K562 (cell line): ENCODE results near the gene CUL1. TPM values are rescaled to one million over a fixed set of nuclear protein-coding genes. Genes with fewer than 3 reads are reported as not detected.
A peak's percentile ranks its signal among the peaks of the same experiment; 100 is the strongest.

ENCODE experiments used
- ATAC-seq: fragments of 200-7000 bp; cut with Tn5 transposase; 3 replicates; pipeline ENCODE4 v1.9.1; 2020; ENCODE audit warnings: moderate library complexity
- BruUV-seq: library from RNA; stranded (reverse); fragments of 400-500 nt; replicated peaks from 2 replicates; lab custom pipeline; 2021; lab: Mats Ljungman, UMichigan
- CTCF ChIA-PET: fragments of 300-600 bp; formaldehyde crosslinking; extraction: SDS; loops from one replicate; lab custom pipeline; 2021; ENCODE audit warnings: low intra/inter-chr PET ratio; lab: Yijun Ruan, JAX
- POLR2A ChIA-PET: fragments of 300-600, 350-650 bp; sonication (Branson Sonifier 250); formaldehyde crosslinking; extraction: SDS; loops from one replicate; lab custom pipeline; 2021; ENCODE audit warnings: antibody characterized with exemption, inconsistent platforms; lab: Yijun Ruan, JAX
- DNase-seq, 4 experiments: peaks; one replicate each; pipeline versions ENCODE4 v3.0.0 to v3.0.0-alpha.2; 2011 to 2018; ENCODE audit warnings: low spot score in 3 of 4, mixed read lengths in 3 of 4; ENCODE audit errors: extremely low read depth in 1 of 4
- FAIRE-seq: peaks from 2 replicates; lab custom pipeline; 2011; peaks lifted over from hg19 to GRCh38; lab: Jason Lieb, UNC
- H2AFZ ChIP-seq: 2 replicates; pipeline ENCODE4 v1.6.0; 2011; ENCODE audit warnings: low read depth, low read length, control low read depth, inconsistent platforms
- H3K27ac ChIP-seq: fragments of 200-600 bp; 3 replicates; pipeline ENCODE4 v1.8.0; 2011; ENCODE audit warnings: low read depth, mild to moderate bottlenecking, control low read depth, inconsistent platforms, low read length, moderate library complexity, mixed read lengths; ENCODE audit errors: extremely low read depth
- H3K27me3 ChIP-seq, 2 experiments: fragments of 300-600 bp in 1 of 2; 2 replicates in 1 of 2; 3 replicates in 1 of 2; pipeline versions ENCODE4 v1.6.0 to v1.8.0; 2011; ENCODE audit warnings: inconsistent platforms in 2 of 2, low read length in 2 of 2, mild to moderate bottlenecking in 1 of 2, mixed read lengths in 1 of 2, moderate library complexity in 1 of 2; ENCODE audit not compliant: control insufficient read depth in 2 of 2, insufficient read depth in 2 of 2
- H3K36me3 ChIP-seq: fragments of 300-600 bp; 3 replicates; pipeline ENCODE4 v1.8.0; 2011; ENCODE audit warnings: mild to moderate bottlenecking, low read length, inconsistent platforms; ENCODE audit not compliant: control insufficient read depth, insufficient read depth
- H3K4me1 ChIP-seq, 2 experiments: fragments of 200-600 bp in 1 of 2; replicated peaks in 1 of 2; 2 replicates in 1 of 2; 3 replicates in 1 of 2; pipeline versions ENCODE4 v1.5.1 to v1.8.0; 2011; ENCODE audit warnings: inconsistent platforms in 2 of 2, low read length in 2 of 2, mild to moderate bottlenecking in 1 of 2, mixed read lengths in 1 of 2, moderate library complexity in 1 of 2; ENCODE audit not compliant: control insufficient read depth in 2 of 2, insufficient read depth in 2 of 2
- H3K4me2 ChIP-seq: 2 replicates; pipeline ENCODE4 v1.6.1; 2011; ENCODE audit warnings: low read length, control low read depth, inconsistent platforms, mixed read lengths; ENCODE audit not compliant: insufficient read depth
- H3K4me3 ChIP-seq: fragments of 200-600 bp; sonication (generic), shearing (Covaris generic); 2 replicates; pipeline ENCODE4 v1.5.1; 2016; ENCODE audit warnings: control low read depth, inconsistent platforms
- H3K79me2 ChIP-seq: fragments of 200-600 bp; 3 replicates; pipeline ENCODE4 v1.8.0; 2011; ENCODE audit warnings: low read length, inconsistent platforms; ENCODE audit not compliant: control insufficient read depth, insufficient read depth
- H3K9ac ChIP-seq, 2 experiments: 2 replicates each; pipeline versions ENCODE4 v1.6.0 to v1.6.1; 2011; ENCODE audit warnings: low read depth in 2 of 2, low read length in 2 of 2, control low read depth in 1 of 2, inconsistent platforms in 1 of 2, mild to moderate bottlenecking in 1 of 2, mixed read lengths in 1 of 2; ENCODE audit not compliant: insufficient read depth in 1 of 2
- H3K9me1 ChIP-seq: one replicate; pipeline ENCODE4 v1.6.0; 2011; ENCODE audit warnings: inconsistent platforms, mild to moderate bottlenecking, low read length, moderate library complexity; ENCODE audit not compliant: control insufficient read depth, insufficient read depth
- H3K9me3 ChIP-seq: replicated peaks from 2 replicates; pipeline ENCODE4 v1.5.1; 2011; ENCODE audit warnings: low read depth, low read length, inconsistent platforms; ENCODE audit not compliant: control insufficient read depth, insufficient read depth
- H4K20me1 ChIP-seq: replicated peaks from 2 replicates; pipeline ENCODE4 v1.6.1; 2011; ENCODE audit warnings: low read length, inconsistent platforms, mixed read lengths; ENCODE audit not compliant: control insufficient read depth, insufficient read depth
- CREBBP ChIP-seq: IDR thresholded peaks from one replicate; pipeline ENCODE4 v1.6.1; 2012; ENCODE audit warnings: low read depth, mild to moderate bottlenecking, control low read depth, inconsistent platforms, low read length
- CUX1 ChIP-seq: fragments of 200-800 bp; sonication (Bioruptor generic); IDR thresholded peaks from 2 replicates; pipeline ENCODE4 v1.6.1; 2016; ENCODE audit warnings: missing genetic modification characterization, missing compliant biosample characterization
- E2F3 ChIP-seq: fragments of 250-450 bp; sonication (Bioruptor Pico); IDR thresholded peaks from 2 replicates; pipeline ENCODE4 v1.4.0; 2020; ENCODE audit warnings: mild to moderate bottlenecking
- HIVEP1 ChIP-seq: fragments of 250-450 bp; sonication (Bioruptor Pico); IDR thresholded peaks from 2 replicates; pipeline ENCODE4 v1.4.0; 2020; ENCODE audit warnings: mild to moderate bottlenecking
- HOMEZ ChIP-seq: fragments of 250-450 bp; sonication (Bioruptor Pico); IDR thresholded peaks from 2 replicates; pipeline ENCODE4 v1.4.0; 2020; ENCODE audit warnings: mild to moderate bottlenecking, moderate library complexity
- NR3C1 ChIP-seq: sonication (generic); formaldehyde crosslinking; IDR thresholded peaks from 2 replicates; pipeline ENCODE4 v1.8.1; 2022; ENCODE audit warnings: missing genetic modification reagents
- SIRT6 ChIP-seq: IDR thresholded peaks from one replicate; pipeline ENCODE4 v1.6.1; 2012; ENCODE audit warnings: low read depth, mild to moderate bottlenecking, control low read depth, inconsistent platforms, low read length, moderate library complexity
- TCF3 ChIP-seq: sonication (generic); formaldehyde crosslinking; IDR thresholded peaks from 2 replicates; pipeline ENCODE4 v1.4.0; 2020; ENCODE audit warnings: mild to moderate bottlenecking, missing genetic modification reagents
- ZNF174 ChIP-seq: fragments of 250-450 bp; sonication (Bioruptor Pico); IDR thresholded peaks from 2 replicates; pipeline ENCODE4 v1.4.0; 2020; ENCODE audit warnings: mild to moderate bottlenecking
- ZNF830 ChIP-seq: fragments of 250-450 bp; sonication (Bioruptor Pico); IDR thresholded peaks from 2 replicates; pipeline ENCODE4 v1.5.0; 2021; ENCODE audit warnings: mild to moderate bottlenecking
- WGBS: fragments of 100-300 bp; shearing (Covaris generic); methylation state at CpG from one replicate; pipeline ENCODE4 v1.1.6; 2016; ENCODE audit warnings: low coverage, mixed read lengths; ENCODE audit not compliant: insufficient coverage; ENCODE audit errors: missing lambda C conversion rate; 5-methylcytosine and 5-hydroxymethylcytosine counted together
- in situ Hi-C: fragments of 300-500 bp; cut with MboI; formaldehyde crosslinking; loops from 4 replicates; pipeline ENCODE4 v1.15.0; 2018; ENCODE audit warnings: inconsistent platforms, mixed read lengths
- intact Hi-C: fragments of 100-400 bp; cut with micrococcal nuclease; formaldehyde crosslinking; loops from 2 replicates; pipeline ENCODE4 v1.14.2; 2022
- polyA plus RNA-seq, 8 experiments: library from polyadenylated mRNA; depleted of rRNA in 4 of 8; stranded (reverse) in 5 of 8; unstranded in 3 of 8; fragments of >200 nt; fragmentation: Nextera tagmentation in 2 of 8; fragmentation: Illumina TruSeq in 1 of 8; extraction: Ambion mirVana in 2 of 8; extraction: Trizol in 1 of 8; gene quantifications; 2 replicates each; pipeline versions ENCODE4 v1.2.1 to v1.2.3, GENCODE V29; 2011 to 2014; ENCODE audit warnings: inconsistent platforms in 1 of 8, missing spikeins in 1 of 8
- total RNA-seq, 7 experiments: library from RNA; depleted of rRNA in 6 of 7; stranded (reverse); fragments of >200 nt in 6 of 7; fragmentation: Illumina TruSeq in 2 of 7; extraction: Trizol in 2 of 7; gene quantifications; 2 replicates each; pipeline versions ENCODE4 v1.2.1 to v1.2.3, GENCODE V29; 2011 to 2021; ENCODE audit warnings: low replicate concordance in 1 of 7
- TF ChIP-seq, protein P1 (sequence below): fragments of 450-650 bp; IDR thresholded peaks from 2 replicates; pipeline ENCODE4 v1.6.1; 2016; ENCODE audit warnings: antibody characterized with exemption
- TF ChIP-seq, protein P2 (sequence below): sonication (generic); formaldehyde crosslinking; IDR thresholded peaks from 2 replicates; pipeline ENCODE4 v1.8.0; 2023; ENCODE audit warnings: mild to moderate bottlenecking, missing genetic modification reagents

The CUL1 gene
- total and polyA plus RNA-seq, 9 of the 15 experiments (the other 6 are each of a cell fraction or from before 2014, with no cell fraction given), result 31.5 to 107 (median 96.5) TPM

DNA sequence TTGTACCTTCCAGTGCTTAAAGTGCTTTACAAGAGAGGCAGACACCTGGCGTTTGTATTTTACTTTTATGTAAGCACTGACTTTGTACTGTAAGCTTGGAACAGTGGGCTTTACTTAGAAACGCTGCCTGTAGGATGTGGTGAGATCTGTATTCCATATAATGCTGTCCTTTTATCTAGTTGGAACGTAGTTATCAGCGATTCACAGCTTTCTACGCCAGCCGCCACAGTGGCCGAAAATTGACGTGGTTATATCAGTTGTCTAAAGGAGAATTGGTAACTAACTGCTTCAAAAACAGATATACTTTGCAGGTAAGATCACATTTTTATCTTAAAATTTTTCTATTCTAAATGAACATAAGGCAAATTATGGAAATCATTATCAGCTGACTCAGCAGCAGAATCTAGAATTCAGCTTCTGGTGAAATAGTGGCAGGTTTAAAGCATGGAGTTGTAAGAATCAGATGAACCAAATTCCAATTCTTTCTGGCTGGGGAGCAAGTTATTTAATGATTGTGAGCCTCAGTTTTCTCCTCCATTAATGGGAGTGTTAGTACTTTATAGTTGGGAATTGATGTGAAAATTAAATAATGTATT is 91.5 kb downstream of the CUL1 start:
- no TSS peak for BruUV-seq
- CTCF ChIA-PET, result interaction anchor here (0.6 kb wide), 1 partner anchor 26 kb away, joined by 3 read pairs; no protein-coding TSS in a partner anchor
- no peak for TF ChIP-seq ZNF174 (CRISPR knock-in tag)
- peak; percentile 45 for TF ChIP-seq TCF3 (CRISPR knock-in tag)
- no peak for TF ChIP-seq HOMEZ (CRISPR knock-in tag)
- no peak for TF ChIP-seq CUX1 (CRISPR knock-in tag)
- TF ChIP-seq, protein P1, sequence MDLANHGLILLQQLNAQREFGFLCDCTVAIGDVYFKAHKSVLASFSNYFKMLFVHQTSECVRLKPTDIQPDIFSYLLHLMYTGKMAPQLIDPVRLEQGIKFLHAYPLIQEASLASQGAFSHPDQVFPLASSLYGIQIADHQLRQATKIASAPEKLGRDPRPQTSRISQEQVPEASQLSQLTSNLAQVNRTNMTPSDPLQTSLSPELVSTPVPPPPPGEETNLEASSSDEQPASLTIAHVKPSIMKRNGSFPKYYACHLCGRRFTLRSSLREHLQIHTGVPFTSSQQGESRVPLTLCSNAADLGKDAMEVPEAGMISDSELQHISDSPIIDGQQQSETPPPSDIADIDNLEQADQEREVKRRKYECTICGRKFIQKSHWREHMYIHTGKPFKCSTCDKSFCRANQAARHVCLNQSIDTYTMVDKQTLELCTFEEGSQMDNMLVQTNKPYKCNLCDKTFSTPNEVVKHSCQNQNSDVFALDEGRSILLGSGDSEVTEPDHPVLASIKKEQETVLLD, result no peak
- no peak for TF ChIP-seq E2F3 (CRISPR knock-in tag)
- no peak for TF ChIP-seq HIVEP1
- no peak for TF ChIP-seq NR3C1
- no peak for TF ChIP-seq SIRT6
- TF ChIP-seq, protein P2, sequence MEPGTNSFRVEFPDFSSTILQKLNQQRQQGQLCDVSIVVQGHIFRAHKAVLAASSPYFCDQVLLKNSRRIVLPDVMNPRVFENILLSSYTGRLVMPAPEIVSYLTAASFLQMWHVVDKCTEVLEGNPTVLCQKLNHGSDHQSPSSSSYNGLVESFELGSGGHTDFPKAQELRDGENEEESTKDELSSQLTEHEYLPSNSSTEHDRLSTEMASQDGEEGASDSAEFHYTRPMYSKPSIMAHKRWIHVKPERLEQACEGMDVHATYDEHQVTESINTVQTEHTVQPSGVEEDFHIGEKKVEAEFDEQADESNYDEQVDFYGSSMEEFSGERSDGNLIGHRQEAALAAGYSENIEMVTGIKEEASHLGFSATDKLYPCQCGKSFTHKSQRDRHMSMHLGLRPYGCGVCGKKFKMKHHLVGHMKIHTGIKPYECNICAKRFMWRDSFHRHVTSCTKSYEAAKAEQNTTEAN (CRISPR knock-in tag), result no peak
- no peak for TF ChIP-seq CREBBP
- TF ChIP-seq ZNF830, result no peak

More for the DNA sequence above, 91.5 kb downstream of the CUL1 start:
- Histone ChIP-seq H3K9ac (no peak overlapping the region), H3K79me2 (no peaks in the 10 kb centered on the region), H3K4me2 (no peak overlapping the region), H3K36me3 (peaks cover 94% of the 10 kb centered on the region), H3K27me3 (no peaks in the 10 kb centered on the region), H3K27ac (no peak overlapping the region), H3K4me3 (no peak overlapping the region), H2AFZ (no peak overlapping the region), H3K9me3 (peaks cover 4% of the 10 kb centered on the region; the same call in 1 of the 2 replicates), H3K4me1 (peaks cover 0 to 2% of the 10 kb centered on the region in 2 experiments; a peak in 2 of 5 replicates), H3K9me1 (no peaks in the 10 kb centered on the region), H4K20me1 (no peaks in the 10 kb centered on the region)
- FAIRE-seq, result peak; percentile 40
- ATAC-seq, result peak; percentile 33
- 67% methylated on average over 8 of the region's 8 CpGs for WGBS
- no peak for DNase-seq
- in situ Hi-C loops, result no loop called here
- POLR2A ChIA-PET, result no interaction called here
- intact Hi-C loops, result loop anchor here (5.0 kb wide), 1 partner anchor 88 kb away; no protein-coding TSS in a partner anchor
